Superior temporal gyrus (tissue), 1 donor: ENCODE measurements around the gene ADIPOR2.
"Not testable (repeated sequence)": the region's sequence is repeated elsewhere in the genome, so short reads cannot be mapped to it uniquely, and the experiment has no call there.

Experiments
- DNase-seq: peaks from one replicate; pipeline ENCODE4 v3.0.0-alpha.2; 2016; ENCODE audit errors: extremely low spot score

The ADIPOR2 gene

GRCh38 chr12:1812650-1813302 is 121.9 kb downstream of the ADIPOR2 start:
- no peak for DNase-seq

- no peak for DNase-seq
These were observed 123.4 kb downstream of the ADIPOR2 start for GRCh38 chr12:1814266-1814665.

GRCh38 chr12:1815108-1815507 is 124.2 kb downstream of the ADIPOR2 start:
- no peak for DNase-seq

GRCh38 chr12:1815814-1816729 is 125.2 kb downstream of the ADIPOR2 start:
- no peak for DNase-seq

- no peak for DNase-seq
These were observed 126.0 kb downstream of the ADIPOR2 start for GRCh38 chr12:1816730-1817348.

- not testable (repeated sequence) for DNase-seq
These were observed 127.1 kb downstream of the ADIPOR2 start for GRCh38 chr12:1817928-1818327.

- DNase-seq: no peak
These were observed 128.2 kb downstream of the ADIPOR2 start for GRCh38 chr12:1819050-1819449.

GRCh38 chr12:1819571-1819970 is 128.7 kb downstream of the ADIPOR2 start:
- no peak for DNase-seq

- DNase-seq: peak; percentile 30
These were observed 129.5 kb downstream of the ADIPOR2 start, which contains the start of gene LRTM2 for GRCh38 chr12:1820191-1820895. Gene LRTM2, plus strand, starts transcription at chr12:1820565. Its CDS starts 7,584 bp downstream, at chr12:1828149.

GRCh38 chr12:1820896-1821291 is 130.0 kb downstream of the ADIPOR2 start:
- DNase-seq: no peak

GRCh38 chr12:1821805-1822204 is 130.9 kb downstream of the ADIPOR2 start:
- DNase-seq: no peak

- no peak for DNase-seq
These were observed 131.8 kb downstream of the ADIPOR2 start for GRCh38 chr12:1822699-1823098.

GRCh38 chr12:1823237-1823636 is 132.4 kb downstream of the ADIPOR2 start:
- DNase-seq: no peak

GRCh38 chr12:1825382-1826102 is 134.7 kb downstream of the ADIPOR2 start:
- DNase-seq: no peak

- no peak for DNase-seq
These were observed 135.5 kb downstream of the ADIPOR2 start for GRCh38 chr12:1826401-1826800.

GRCh38 chr12:1826867-1827705 is 136.2 kb downstream of the ADIPOR2 start:
- no peak for DNase-seq

GRCh38 chr12:1827826-1828805 is 137.2 kb downstream of the ADIPOR2 start:
- DNase-seq: no peak

GRCh38 chr12:1828856-1829255 is 138.0 kb downstream of the ADIPOR2 start:
- DNase-seq: no peak

GRCh38 chr12:1829306-1829900 is 138.5 kb downstream of the ADIPOR2 start:
- no peak for DNase-seq
